ENCODE results near the gene TRIM68.

The TRIM68 gene

GRCh38 chr11:4606231-4607015 is 1.6 kb downstream of the TRIM68 start:
- Histone ChIP-seq H3K36me3 (replicated peaks; ENCODE audit: low read depth, low read length) (peaks cover 9% of the 10 kb centered on the region), H3K4me1 (ENCODE audit: low read length) (peaks cover 21% of the 10 kb centered on the region), H3K27me3 (ENCODE audit: low read depth, low read length) (no peaks in the 10 kb centered on the region), H3K4me2 (ENCODE audit: low read length) (peak overlapping the region; percentile 88; the same call in 1 of the 2 replicates), H3K9me3 (ENCODE audit: insufficient read depth, low read length) (no peaks in the 10 kb centered on the region), H3K27ac (ENCODE audit: low read length) (no peak overlapping the region), H2AFZ (ENCODE audit: low read depth, low read length) (no peak overlapping the region), H3K4me3 (ENCODE audit: low read length) (no peak overlapping the region), H3K9ac (ENCODE audit: low read length) (no peak overlapping the region), H4K20me1 (ENCODE audit: insufficient read depth, low read length) (no peaks in the 10 kb centered on the region), H3K79me2 (ENCODE audit: low read length) (peaks cover 4% of the 10 kb centered on the region; the same call in 1 of the 2 replicates)
- TF ChIP-seq CTCF (IDR thresholded peaks at IDR 0.05; ENCODE audit: low read depth, low read length) (no peak), EZH2phosphoT487 (IDR thresholded peaks at IDR 0.05; ENCODE audit: low read depth) (no peak)

GRCh38 chr11:4605057-4605456 is 3.0 kb downstream of the TRIM68 start:
- no peak overlapping the region for H3K4me2 ChIP-seq (ENCODE audit: low read length)
- H3K79me2 ChIP-seq (ENCODE audit: low read length) = peaks cover 4% of the 10 kb centered on the region; the same call in 1 of the 2 replicates
- H3K4me3 ChIP-seq (ENCODE audit: low read length) = no peak overlapping the region
- TF ChIP-seq EZH2phosphoT487 (IDR thresholded peaks at IDR 0.05; ENCODE audit: low read depth) (no peak), CTCF (IDR thresholded peaks at IDR 0.05; ENCODE audit: low read depth, low read length) (no peak)
- peaks cover 18% of the 10 kb centered on the region for H3K36me3 ChIP-seq (replicated peaks; ENCODE audit: low read depth, low read length)
- no peak overlapping the region for H2AFZ ChIP-seq (ENCODE audit: low read depth, low read length)
- no peaks in the 10 kb centered on the region for H3K9me3 ChIP-seq (ENCODE audit: insufficient read depth, low read length)
- no peaks in the 10 kb centered on the region for H3K27me3 ChIP-seq (ENCODE audit: low read depth, low read length)
- no peak overlapping the region for H3K9ac ChIP-seq (ENCODE audit: low read length)
- no peaks in the 10 kb centered on the region for H4K20me1 ChIP-seq (ENCODE audit: insufficient read depth, low read length)
- no peak overlapping the region for H3K27ac ChIP-seq (ENCODE audit: low read length)
- peaks cover 13% of the 10 kb centered on the region for H3K4me1 ChIP-seq (ENCODE audit: low read length)

- Histone ChIP-seq H2AFZ (ENCODE audit: low read depth, low read length) (no peak within 1 kb of the TSS), H3K27me3 (ENCODE audit: low read depth, low read length) (no peaks in the 10 kb centered on the region), H4K20me1 (ENCODE audit: insufficient read depth, low read length) (no peaks in the 10 kb centered on the region), H3K9me3 (ENCODE audit: insufficient read depth, low read length) (no peaks in the 10 kb centered on the region), H3K9ac (ENCODE audit: low read length) (no peak within 1 kb of the TSS), H3K4me1 (ENCODE audit: low read length) (no peaks in the 10 kb centered on the region), H3K27ac (ENCODE audit: low read length) (no peak within 1 kb of the TSS), H3K4me2 (ENCODE audit: low read length) (no peak within 1 kb of the TSS), H3K36me3 (replicated peaks; ENCODE audit: low read depth, low read length) (peaks cover 5% of the 10 kb centered on the region), H3K4me3 (ENCODE audit: low read length) (no peak within 1 kb of the TSS), H3K79me2 (ENCODE audit: low read length) (no peaks in the 10 kb centered on the region)
- TF ChIP-seq EZH2phosphoT487 (IDR thresholded peaks at IDR 0.05; ENCODE audit: low read depth) (no peak), CTCF (IDR thresholded peaks at IDR 0.05; ENCODE audit: low read depth, low read length) (no peak)
Observed at GRCh38 chr11:4593739-4594138, 14.3 kb downstream of the TRIM68 start, which contains the start of gene OR52I1. TSS of gene OR52I1 (plus strand) at chr11:4594039. CDS start at chr11:4594039, 0 bp downstream.

GRCh38 chr11:4589017-4589416 is 19.0 kb downstream of the TRIM68 start:
- H3K9me3 ChIP-seq (ENCODE audit: insufficient read depth, low read length) = no peaks in the 10 kb centered on the region
- no peak for TF ChIP-seq CTCF (IDR thresholded peaks at IDR 0.05; ENCODE audit: low read depth, low read length)
- TF ChIP-seq EZH2phosphoT487 (IDR thresholded peaks at IDR 0.05; ENCODE audit: low read depth) = no peak
- H3K9ac ChIP-seq (ENCODE audit: low read length) = no peak overlapping the region
- H3K4me1 ChIP-seq (ENCODE audit: low read length) = no peaks in the 10 kb centered on the region
- H3K4me2 ChIP-seq (ENCODE audit: low read length) = no peak overlapping the region
- H3K79me2 ChIP-seq (ENCODE audit: low read length) = no peaks in the 10 kb centered on the region
- peaks cover 1% of the 10 kb centered on the region; the same call in 1 of the 2 replicates for H3K27me3 ChIP-seq (ENCODE audit: low read depth, low read length)
- no peak overlapping the region for H2AFZ ChIP-seq (ENCODE audit: low read depth, low read length)
- H4K20me1 ChIP-seq (ENCODE audit: insufficient read depth, low read length) = no peaks in the 10 kb centered on the region
- no peak overlapping the region for H3K27ac ChIP-seq (ENCODE audit: low read length)
- H3K4me3 ChIP-seq (ENCODE audit: low read length) = no peak overlapping the region
- no peaks in the 10 kb centered on the region for H3K36me3 ChIP-seq (replicated peaks; ENCODE audit: low read depth, low read length)
